Measurements from ENCODE around the gene NR2C1.

GRCh38 chr12:95060951-95061350 lies 12.5 kb downstream of the NR2C1 start:
- TF ChIP-seq, protein P1, sequence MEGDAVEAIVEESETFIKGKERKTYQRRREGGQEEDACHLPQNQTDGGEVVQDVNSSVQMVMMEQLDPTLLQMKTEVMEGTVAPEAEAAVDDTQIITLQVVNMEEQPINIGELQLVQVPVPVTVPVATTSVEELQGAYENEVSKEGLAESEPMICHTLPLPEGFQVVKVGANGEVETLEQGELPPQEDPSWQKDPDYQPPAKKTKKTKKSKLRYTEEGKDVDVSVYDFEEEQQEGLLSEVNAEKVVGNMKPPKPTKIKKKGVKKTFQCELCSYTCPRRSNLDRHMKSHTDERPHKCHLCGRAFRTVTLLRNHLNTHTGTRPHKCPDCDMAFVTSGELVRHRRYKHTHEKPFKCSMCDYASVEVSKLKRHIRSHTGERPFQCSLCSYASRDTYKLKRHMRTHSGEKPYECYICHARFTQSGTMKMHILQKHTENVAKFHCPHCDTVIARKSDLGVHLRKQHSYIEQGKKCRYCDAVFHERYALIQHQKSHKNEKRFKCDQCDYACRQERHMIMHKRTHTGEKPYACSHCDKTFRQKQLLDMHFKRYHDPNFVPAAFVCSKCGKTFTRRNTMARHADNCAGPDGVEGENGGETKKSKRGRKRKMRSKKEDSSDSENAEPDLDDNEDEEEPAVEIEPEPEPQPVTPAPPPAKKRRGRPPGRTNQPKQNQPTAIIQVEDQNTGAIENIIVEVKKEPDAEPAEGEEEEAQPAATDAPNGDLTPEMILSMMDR (IDR thresholded peaks at IDR 0.05; ENCODE audit: insufficient read depth, low read depth, low read length) = no peak
- TF ChIP-seq EZH2 (IDR thresholded peaks at IDR 0.05; ENCODE audit: insufficient read depth, low read length) = no peak

All from astrocyte (in vitro differentiated cells and primary cell).